Parathyroid adenoma (tissue), 2 donors: ENCODE data around the gene POFUT2.

Experiments
- H2AFZ ChIP-seq: fragments of 300-600 bp; sonication (generic); one replicate; pipeline ENCODE4 v1.7.0; 2017; ENCODE audit warnings: antibody characterized with exemption, mild to moderate bottlenecking
- H3K27ac ChIP-seq: fragments of 300-600 bp; sonication (generic); one replicate; pipeline ENCODE4 v1.7.0; 2017
- H3K27me3 ChIP-seq: fragments of 300-600 bp; sonication (generic); one replicate; pipeline ENCODE4 v1.7.0; 2017; ENCODE audit warnings: low read length; ENCODE audit not compliant: control insufficient read depth, insufficient read depth
- H3K36me3 ChIP-seq: fragments of 300-600 bp; sonication (generic); one replicate; pipeline ENCODE4 v1.7.0; 2017; ENCODE audit warnings: low read length; ENCODE audit not compliant: control insufficient read depth, insufficient read depth
- H3K4me1 ChIP-seq: fragments of 300-600 bp; sonication (generic); one replicate; pipeline ENCODE4 v1.7.0; 2017; ENCODE audit warnings: control low read depth
- H3K4me2 ChIP-seq: fragments of 300-600 bp; sonication (generic); one replicate; pipeline ENCODE4 v1.7.0; 2017; ENCODE audit warnings: low read length
- H3K4me3 ChIP-seq: fragments of 300-600 bp; sonication (generic); one replicate; pipeline ENCODE4 v1.7.0; 2017; ENCODE audit warnings: low read depth, low read length
- H3K79me2 ChIP-seq: fragments of 300-600 bp; sonication (generic); one replicate; pipeline ENCODE4 v1.7.0; 2017; ENCODE audit warnings: control low read depth
- H3K9ac ChIP-seq: fragments of 300-600 bp; sonication (generic); one replicate; pipeline ENCODE4 v1.7.0; 2017; ENCODE audit warnings: mild to moderate bottlenecking
- H3K9me3 ChIP-seq: fragments of 300-600 bp; sonication (generic); one replicate; pipeline ENCODE4 v1.7.0; 2017; ENCODE audit warnings: low read length; ENCODE audit not compliant: control insufficient read depth
- TF ChIP-seq, protein P1 (sequence below): fragments of 300-600 bp; sonication (generic); IDR thresholded peaks from one replicate; pipeline ENCODE4 v1.7.0; 2017; ENCODE audit warnings: antibody characterized with exemption, mild to moderate bottlenecking
- donor health status: primary hyperparathyroidism.

POFUT2 gene

DNA sequence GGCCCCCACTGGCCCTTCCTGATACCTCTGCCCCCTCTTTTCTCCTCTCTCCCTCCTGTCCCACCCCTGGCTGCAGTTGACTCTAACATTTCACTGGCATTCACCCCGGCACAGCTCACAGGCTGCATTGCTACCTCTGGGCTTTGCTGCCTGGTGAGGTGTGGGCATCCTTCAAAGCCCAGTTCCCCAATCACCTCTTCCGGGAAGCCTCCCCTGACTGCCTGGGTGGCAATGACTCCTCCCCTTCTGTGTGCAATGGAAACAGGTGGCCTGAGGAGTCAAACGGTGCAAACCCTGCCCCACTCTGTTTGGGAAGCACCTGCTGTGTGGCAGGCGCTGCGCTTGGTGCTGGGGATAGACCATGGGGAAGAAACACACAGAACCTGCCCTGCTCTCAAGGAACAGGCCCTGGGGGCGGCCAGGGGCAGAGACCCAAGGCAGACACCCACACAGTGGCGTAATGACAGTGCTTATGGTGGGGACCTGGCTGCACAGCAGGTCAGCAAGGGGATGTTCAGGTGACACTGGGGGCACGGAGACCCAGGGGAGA is 39.3 kb upstream of the POFUT2 start:
- H3K4me2 ChIP-seq = no peak overlapping the region
- no peak overlapping the region for H3K4me3 ChIP-seq
- H3K9me3 ChIP-seq = no peaks in the 10 kb centered on the region
- no peaks in the 10 kb centered on the region for H3K36me3 ChIP-seq
- no peak overlapping the region for H3K9ac ChIP-seq
- no peaks in the 10 kb centered on the region for H3K4me1 ChIP-seq
- no peaks in the 10 kb centered on the region for H3K79me2 ChIP-seq
- H2AFZ ChIP-seq = no peak overlapping the region
- no peaks in the 10 kb centered on the region for H3K27me3 ChIP-seq
- TF ChIP-seq, protein P1, sequence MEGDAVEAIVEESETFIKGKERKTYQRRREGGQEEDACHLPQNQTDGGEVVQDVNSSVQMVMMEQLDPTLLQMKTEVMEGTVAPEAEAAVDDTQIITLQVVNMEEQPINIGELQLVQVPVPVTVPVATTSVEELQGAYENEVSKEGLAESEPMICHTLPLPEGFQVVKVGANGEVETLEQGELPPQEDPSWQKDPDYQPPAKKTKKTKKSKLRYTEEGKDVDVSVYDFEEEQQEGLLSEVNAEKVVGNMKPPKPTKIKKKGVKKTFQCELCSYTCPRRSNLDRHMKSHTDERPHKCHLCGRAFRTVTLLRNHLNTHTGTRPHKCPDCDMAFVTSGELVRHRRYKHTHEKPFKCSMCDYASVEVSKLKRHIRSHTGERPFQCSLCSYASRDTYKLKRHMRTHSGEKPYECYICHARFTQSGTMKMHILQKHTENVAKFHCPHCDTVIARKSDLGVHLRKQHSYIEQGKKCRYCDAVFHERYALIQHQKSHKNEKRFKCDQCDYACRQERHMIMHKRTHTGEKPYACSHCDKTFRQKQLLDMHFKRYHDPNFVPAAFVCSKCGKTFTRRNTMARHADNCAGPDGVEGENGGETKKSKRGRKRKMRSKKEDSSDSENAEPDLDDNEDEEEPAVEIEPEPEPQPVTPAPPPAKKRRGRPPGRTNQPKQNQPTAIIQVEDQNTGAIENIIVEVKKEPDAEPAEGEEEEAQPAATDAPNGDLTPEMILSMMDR = no peak
- H3K27ac ChIP-seq = no peak overlapping the region

DNA sequence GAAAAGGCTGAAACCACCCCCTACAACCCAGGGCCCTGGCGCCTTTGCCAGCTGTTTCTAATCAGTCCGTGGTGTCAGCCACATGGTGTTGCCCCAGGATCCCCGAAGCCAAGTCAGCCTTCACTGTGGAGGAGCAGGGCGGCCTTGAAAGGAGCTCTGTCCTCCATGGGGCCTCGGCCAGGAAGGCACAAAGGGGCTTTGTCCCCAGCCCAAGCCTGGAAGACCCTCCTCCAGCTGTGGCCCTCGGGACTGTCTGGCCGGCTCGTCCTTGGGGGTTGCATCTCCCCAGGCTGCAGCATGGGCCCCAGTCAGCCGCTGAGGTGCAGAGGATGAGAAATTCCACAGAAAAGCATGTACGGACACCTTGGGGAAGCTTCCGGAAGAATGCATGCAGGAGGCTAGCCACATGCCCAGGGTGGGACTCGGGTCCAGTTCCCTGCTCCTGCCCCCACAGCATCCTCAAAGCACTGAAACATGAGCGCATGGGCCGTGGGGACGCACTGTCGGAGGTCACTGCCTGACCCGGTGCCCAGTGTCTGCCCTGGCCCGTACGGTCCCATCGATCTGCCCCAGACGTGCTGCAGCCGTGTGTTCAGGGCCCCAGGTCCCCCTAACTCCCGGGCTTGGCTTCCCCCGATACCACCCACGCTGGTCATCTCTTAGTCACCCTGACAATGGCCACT is 38.6 kb upstream of the POFUT2 start:
- Histone ChIP-seq H3K27me3 (no peaks in the 10 kb centered on the region), H3K79me2 (no peaks in the 10 kb centered on the region), H3K27ac (no peak overlapping the region), H3K4me2 (no peak overlapping the region), H3K4me3 (no peak overlapping the region), H3K4me1 (no peaks in the 10 kb centered on the region), H3K9me3 (no peaks in the 10 kb centered on the region), H2AFZ (no peak overlapping the region), H3K36me3 (no peaks in the 10 kb centered on the region), H3K9ac (no peak overlapping the region)
- TF ChIP-seq, protein P1 = no peak

DNA sequence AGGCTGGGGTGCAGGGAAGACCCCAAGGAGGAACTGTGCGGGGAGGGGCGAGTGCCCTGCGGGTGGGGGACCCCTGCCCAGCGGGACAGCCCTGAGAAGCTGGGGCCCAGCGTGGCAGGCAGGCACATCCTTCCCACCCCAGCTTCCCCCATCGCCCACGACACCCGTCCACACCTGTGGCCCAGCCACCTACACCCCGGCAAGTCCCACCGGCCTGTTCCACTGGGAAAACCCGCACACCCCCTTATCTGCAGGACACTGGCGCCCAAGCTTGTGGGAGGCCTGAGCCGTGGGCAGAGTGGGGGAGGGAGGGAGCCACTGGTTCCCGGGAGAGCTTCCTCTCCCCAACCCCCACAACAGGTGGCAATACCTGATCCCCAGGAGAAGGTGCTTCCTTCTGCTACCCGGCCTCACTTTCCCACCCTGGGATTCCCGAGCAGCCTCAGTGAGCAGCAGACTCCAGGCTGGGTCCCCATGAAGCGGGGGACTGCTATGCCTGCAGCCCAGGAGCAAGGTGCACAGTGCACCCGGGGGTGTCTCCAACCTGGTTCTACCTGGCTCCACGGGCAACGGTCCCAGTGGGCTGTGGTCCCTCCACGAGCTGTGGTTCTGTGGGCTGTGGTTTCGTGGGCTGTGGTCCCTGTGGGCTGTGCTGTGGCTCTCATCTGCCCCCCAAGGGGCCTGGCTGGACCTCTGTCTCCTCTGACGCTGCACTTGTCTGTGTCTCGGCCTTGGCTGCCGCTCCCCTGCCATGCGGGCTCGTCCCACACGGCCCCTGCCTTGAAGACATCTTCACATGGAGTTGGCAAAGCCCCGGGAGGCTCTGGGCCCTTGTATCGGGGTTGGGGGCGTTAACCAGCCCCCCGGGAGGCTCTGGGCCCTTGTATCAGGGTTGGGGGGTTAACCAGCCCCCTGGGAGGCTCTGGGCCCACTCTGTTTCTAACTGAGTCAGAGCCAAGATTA is 37.8 kb upstream of the POFUT2 start:
- no peak overlapping the region for H3K4me2 ChIP-seq
- no peaks in the 10 kb centered on the region for H3K27me3 ChIP-seq
- H3K4me1 ChIP-seq = no peaks in the 10 kb centered on the region
- no peak overlapping the region for H3K9ac ChIP-seq
- H3K4me3 ChIP-seq = no peak overlapping the region
- no peaks in the 10 kb centered on the region for H3K79me2 ChIP-seq
- H3K27ac ChIP-seq = no peak overlapping the region
- TF ChIP-seq, protein P1 = no peak
- no peaks in the 10 kb centered on the region for H3K36me3 ChIP-seq
- no peak overlapping the region for H2AFZ ChIP-seq
- no peaks in the 10 kb centered on the region for H3K9me3 ChIP-seq

DNA sequence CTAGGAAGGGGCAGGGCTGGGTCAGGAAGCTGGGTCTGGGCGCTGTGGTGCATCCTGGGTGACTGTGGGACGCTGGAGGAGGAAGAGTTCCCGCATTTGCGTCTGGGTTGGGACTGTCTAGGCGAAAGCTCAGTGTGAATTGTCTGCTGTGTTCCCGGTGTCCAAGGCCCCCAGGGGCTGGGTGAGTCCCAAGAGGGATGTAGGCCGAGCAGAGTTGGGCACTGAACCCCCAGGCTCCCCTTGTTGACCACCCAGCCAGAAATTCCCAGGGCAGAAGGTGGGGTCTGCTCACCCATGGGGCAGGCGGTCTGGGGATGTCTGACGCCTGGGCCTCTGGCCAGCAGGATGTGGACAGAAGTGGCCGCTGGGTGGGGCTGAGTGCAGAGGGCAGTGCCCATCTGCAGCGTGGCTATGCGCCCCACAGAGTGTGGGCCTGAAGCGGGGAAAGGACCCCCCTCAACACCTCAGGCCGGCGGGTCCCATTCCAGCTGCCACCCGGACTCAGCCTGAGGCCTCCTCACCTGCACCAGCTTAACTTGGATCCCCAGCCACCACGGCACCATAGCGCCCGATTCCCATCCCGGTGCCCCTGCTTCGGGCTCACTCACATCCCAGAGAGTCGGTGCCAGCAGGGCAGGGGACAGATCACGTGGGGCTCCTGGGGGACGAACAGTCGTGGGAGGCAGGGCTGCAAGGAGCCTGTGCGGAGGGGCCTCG is 37.0 kb upstream of the POFUT2 start:
- H3K36me3 ChIP-seq = no peaks in the 10 kb centered on the region
- no peak overlapping the region for H3K4me3 ChIP-seq
- no peaks in the 10 kb centered on the region for H3K4me1 ChIP-seq
- H3K4me2 ChIP-seq = no peak overlapping the region
- H3K79me2 ChIP-seq = no peaks in the 10 kb centered on the region
- TF ChIP-seq, protein P1 = no peak
- H2AFZ ChIP-seq = no peak overlapping the region
- no peaks in the 10 kb centered on the region for H3K27me3 ChIP-seq
- no peaks in the 10 kb centered on the region for H3K9me3 ChIP-seq
- no peak overlapping the region for H3K9ac ChIP-seq
- no peak overlapping the region for H3K27ac ChIP-seq
